SJCRH30 (cell line): Measurements from ENCODE around the gene COX10. TPM values are rescaled to one million over a fixed set of nuclear protein-coding genes. Genes with fewer than 3 reads are reported as not detected.
A peak's percentile ranks its signal among the peaks of the same experiment; 100 is the strongest.

Experiments used
- DNase-seq, 2 experiments: peaks; one replicate each; pipeline ENCODE4 v3.0.0-alpha.2; 2015 to 2020
- H3K27ac ChIP-seq: fragments of 250-450 bp; sonication (Bioruptor Pico); 2 replicates; pipeline ENCODE4 v1.5.1; 2020; ENCODE audit warnings: mild to moderate bottlenecking, moderate library complexity
- H3K27me3 ChIP-seq: fragments of 250-450 bp; sonication (Bioruptor Pico); 2 replicates; pipeline ENCODE4 v1.5.1; 2020; ENCODE audit warnings: mild to moderate bottlenecking, moderate library complexity
- H3K36me3 ChIP-seq: fragments of 250-450 bp; sonication (Bioruptor Pico); 2 replicates; pipeline ENCODE4 v1.5.1; 2020; ENCODE audit warnings: mild to moderate bottlenecking, moderate library complexity
- H3K4me1 ChIP-seq: fragments of 250-450 bp; sonication (Bioruptor Pico); 2 replicates; pipeline ENCODE4 v1.5.1; 2020; ENCODE audit warnings: mild to moderate bottlenecking, moderate library complexity
- H3K4me3 ChIP-seq: fragments of 250-450 bp; sonication (Bioruptor Pico); 2 replicates; pipeline ENCODE4 v1.5.1; 2020; ENCODE audit warnings: mild to moderate bottlenecking, moderate library complexity
- H3K9me3 ChIP-seq: fragments of 250-450 bp; sonication (Bioruptor Pico); replicated peaks from 2 replicates; pipeline ENCODE4 v1.5.1; 2020; ENCODE audit warnings: mild to moderate bottlenecking, moderate library complexity
- total RNA-seq: library from RNA; depleted of rRNA; stranded (reverse); fragments of >200 nt; shearing (Covaris generic); gene quantifications from 2 replicates; pipeline ENCODE4 v1.2.3, GENCODE V29; 2014

The COX10 gene
- total RNA-seq, 1 experiment from 2014 or later: 105 TPM

DNA sequence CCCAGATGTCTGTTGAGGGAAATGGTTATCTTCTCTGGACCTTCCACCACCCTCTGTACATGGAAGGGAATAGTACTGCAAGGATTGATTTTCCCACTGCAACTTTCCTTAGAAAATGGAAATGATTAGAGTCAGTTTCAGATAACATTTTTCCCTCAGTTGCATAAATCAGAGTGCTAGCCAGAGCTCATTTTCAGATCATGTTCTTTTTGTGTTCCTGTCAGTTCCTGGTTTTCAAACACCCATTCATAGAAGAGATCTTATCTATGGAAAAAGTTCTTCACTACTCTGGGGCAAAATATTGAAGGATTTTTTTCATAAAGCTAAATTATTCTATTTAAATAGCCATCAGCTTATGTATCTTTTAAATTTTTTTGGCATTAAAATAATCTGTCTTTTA, 11.7 kb upstream of the COX10 start:
- DNase-seq: no peak
- H3K27ac ChIP-seq: no peak overlapping the region
- no peak overlapping the region for H3K4me3 ChIP-seq

DNA sequence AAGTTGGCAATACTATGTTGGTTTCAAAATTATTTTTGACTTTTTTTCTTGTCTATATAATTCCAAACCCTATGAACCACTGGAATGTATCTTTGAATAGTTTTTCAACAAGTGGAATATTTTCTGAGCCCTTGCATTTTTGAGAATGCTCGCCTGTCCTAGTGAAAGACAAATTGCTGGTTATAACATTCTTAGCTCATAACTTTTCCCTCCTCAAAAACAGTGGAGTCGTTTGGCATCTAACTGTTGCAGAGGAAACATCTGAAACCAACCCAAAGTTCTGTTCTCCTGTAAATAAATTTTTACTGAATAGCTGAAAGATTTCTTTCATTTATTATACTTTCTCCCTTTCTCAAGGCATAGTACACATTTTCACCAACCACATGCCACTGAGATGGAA, 11.3 kb upstream of the COX10 start:
- no peak for DNase-seq
- Histone ChIP-seq H3K9me3 (peaks cover 3% of the 10 kb centered on the region), H3K27me3 (no peaks in the 10 kb centered on the region), H3K27ac (no peak overlapping the region), H3K36me3 (peaks cover 77% of the 10 kb centered on the region), H3K4me3 (no peak overlapping the region), H3K4me1 (no peaks in the 10 kb centered on the region)

More for the DNA sequence above, 11.7 kb upstream of the COX10 start:
- Histone ChIP-seq H3K36me3 (peaks cover 73% of the 10 kb centered on the region), H3K27me3 (no peaks in the 10 kb centered on the region), H3K4me1 (no peaks in the 10 kb centered on the region), H3K9me3 (peaks cover 3% of the 10 kb centered on the region)

DNA sequence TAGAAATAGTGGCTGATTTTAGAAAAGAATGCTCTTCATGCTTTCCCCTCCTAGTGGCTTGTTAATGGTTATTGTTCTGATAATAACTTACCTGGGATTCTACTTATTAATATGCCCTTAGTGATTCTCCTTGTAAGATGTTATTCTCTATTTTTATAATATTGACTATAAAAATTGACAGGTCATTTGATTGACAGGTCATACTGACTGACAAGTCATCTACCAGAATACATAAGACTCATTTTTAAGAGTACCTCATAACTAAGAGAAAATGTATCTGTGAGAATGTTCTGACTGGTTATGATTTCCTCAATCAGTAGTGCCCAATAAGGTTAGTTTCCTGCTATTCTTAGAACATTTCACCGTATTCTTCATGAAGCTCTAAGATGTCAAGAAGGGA, 8.6 kb upstream of the COX10 start:
- no peak for DNase-seq
- Histone ChIP-seq H3K4me3 (no peak overlapping the region), H3K36me3 (peaks cover 85% of the 10 kb centered on the region), H3K4me1 (no peaks in the 10 kb centered on the region), H3K27ac (no peak overlapping the region), H3K9me3 (peaks cover 7% of the 10 kb centered on the region), H3K27me3 (no peaks in the 10 kb centered on the region)

DNA sequence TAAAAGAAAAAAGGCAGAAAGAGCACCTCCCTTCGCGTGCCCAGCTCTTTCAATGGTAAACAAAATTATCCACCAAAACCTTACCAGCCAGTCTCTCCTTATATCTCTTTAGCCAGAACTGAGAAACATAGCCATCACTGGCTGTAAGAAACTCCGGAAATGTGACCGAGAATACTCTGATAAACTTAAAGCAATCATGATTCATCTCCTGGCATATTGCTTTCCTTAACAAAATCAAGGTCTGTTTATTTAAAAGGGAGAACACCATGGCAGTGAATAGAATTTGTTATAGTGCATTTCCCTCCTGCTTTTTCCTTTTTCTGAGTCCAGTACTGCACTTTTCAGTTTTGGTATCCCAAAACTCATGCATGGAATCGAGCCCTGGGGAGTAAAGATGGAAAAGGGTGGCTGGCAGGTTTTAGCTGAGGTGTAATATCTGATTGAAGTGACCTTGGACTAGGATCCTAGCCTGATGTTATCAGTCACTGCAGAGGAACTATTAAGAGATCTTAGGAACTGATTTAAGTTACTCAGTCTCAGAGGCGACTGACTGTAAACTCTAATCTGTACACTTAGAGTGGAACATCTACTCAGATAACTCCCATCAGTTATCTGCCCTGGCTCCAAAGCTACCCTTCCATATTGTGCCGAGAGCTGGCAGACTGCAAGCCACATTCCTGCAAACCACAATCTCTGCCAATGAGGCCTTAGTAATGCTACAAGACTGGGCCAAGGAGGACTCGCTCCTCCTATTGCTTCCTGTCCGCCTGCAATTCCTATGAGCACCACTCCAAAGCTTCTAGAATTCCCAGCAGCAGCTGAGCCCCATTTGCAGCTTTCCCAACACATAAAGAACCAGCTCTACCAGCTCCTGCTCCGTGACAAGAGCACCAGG, 7.4 kb upstream of the COX10 start:
- no peak overlapping the region for H3K27ac ChIP-seq

DNA sequence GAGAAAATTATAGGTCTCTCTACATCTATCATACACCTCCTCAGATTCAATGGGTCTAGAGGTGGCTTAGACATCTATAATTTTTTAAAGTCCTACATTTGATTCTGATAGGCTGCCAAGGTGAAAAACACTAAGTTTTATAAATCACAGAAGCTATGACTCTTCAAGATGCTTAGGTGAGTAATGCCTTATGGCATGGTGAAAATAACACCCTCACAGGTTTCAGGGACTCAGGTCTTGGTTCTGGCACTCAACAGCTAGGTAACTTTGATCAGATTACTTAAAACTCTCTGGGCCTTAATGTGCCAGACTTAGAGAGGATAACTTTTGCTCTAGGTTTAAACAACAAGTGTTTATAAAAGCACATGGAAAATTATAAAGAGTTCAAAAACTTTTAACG, 2.0 kb upstream of the COX10 start:
- Histone ChIP-seq H3K4me3 (no peak overlapping the region), H3K27me3 (no peaks in the 10 kb centered on the region), H3K9me3 (peaks cover 10% of the 10 kb centered on the region; the same call in 1 of the 2 replicates), H3K4me1 (peaks cover 12% of the 10 kb centered on the region), H3K36me3 (peaks cover 48% of the 10 kb centered on the region), H3K27ac (no peak overlapping the region)
- no peak for DNase-seq

More for the DNA sequence above, 7.4 kb upstream of the COX10 start:
- peak in 1 of 2 experiments; percentile 35 for DNase-seq
- Histone ChIP-seq H3K4me3 (no peak overlapping the region), H3K27me3 (no peaks in the 10 kb centered on the region), H3K36me3 (peaks cover 82% of the 10 kb centered on the region), H3K4me1 (no peaks in the 10 kb centered on the region), H3K9me3 (peaks cover 10% of the 10 kb centered on the region)

DNA sequence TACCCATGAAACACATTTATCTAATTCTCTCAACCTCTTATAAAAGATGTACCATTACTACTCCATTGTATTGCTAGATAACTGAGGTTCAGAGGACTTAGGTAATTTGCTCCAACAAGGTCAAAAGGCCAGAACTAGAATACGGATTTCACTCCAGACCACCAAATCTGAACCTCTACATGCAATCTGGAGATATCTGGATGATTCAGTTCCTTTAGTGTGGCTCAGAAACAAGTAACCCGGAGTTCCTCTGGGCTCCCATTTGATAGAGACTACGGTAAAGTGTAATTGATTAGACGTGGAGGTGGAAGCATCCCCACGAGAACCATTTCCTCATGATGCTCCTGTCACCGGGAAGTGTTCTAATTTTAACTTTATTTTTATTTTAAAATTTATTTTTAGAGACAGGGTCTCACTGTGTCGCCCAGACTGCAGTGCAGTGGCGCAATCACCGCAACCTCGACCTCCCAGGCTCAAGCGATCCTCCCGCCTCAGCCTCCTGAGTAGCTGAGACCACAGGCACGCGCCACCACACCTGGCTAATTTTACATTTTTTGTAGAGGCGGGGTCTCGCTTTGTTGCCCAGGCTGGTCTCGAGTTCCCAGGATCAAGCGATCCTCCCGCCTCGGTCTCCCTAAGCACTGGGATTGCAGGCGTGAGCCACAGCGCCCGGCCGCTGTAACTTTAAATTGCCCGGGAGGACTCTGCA, 608 bp upstream of the COX10 start:
- Histone ChIP-seq H3K27me3 (no peaks in the 10 kb centered on the region), H3K4me1 (peaks cover 12% of the 10 kb centered on the region), H3K36me3 (peaks cover 36% of the 10 kb centered on the region), H3K27ac (peak overlapping the region; percentile 88), H3K9me3 (peaks cover 10% of the 10 kb centered on the region; the same call in 1 of the 2 replicates), H3K4me3 (peak overlapping the region; percentile 94)
- peak in 1 of 2 experiments; percentile 55 for DNase-seq

DNA sequence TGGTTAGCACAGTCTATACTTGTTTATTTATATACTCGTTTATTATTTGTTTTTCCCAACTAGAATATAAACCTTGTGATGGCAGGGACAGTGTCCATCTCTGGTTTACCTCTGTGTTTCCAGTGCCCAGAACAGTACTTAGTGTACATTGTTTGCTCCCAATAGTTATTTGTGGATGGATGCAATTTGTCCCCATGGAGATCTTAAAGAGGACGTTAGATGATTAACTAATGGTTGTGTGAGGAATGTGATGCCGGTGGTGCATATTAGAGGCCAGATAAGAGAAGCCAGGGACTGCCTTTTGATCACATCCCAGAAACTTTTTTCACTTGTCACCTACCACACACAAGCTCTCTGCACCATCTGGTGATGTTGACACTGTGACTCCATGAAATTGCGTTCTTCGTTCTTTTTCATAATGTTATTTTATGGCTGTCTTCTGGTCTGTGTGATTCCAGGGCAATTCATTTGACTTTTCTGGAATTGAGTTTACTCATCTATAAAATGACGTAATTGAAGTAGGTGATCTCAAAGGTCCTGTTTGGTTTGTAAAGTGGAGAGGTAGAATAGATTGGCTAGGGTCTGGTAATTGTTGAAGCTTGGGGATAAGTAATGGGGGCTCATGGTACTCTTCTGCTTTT, 1.2 kb downstream of the COX10 start:
- Histone ChIP-seq H3K4me3 (peak overlapping the region; percentile 94), H3K9me3 (peaks cover 7% of the 10 kb centered on the region; the same call in 1 of the 2 replicates), H3K4me1 (peaks cover 12% of the 10 kb centered on the region), H3K27ac (peak overlapping the region; percentile 88; the same call in 1 of the 2 replicates), H3K36me3 (peaks cover 34% of the 10 kb centered on the region), H3K27me3 (no peaks in the 10 kb centered on the region)
- DNase-seq: no peak

DNA sequence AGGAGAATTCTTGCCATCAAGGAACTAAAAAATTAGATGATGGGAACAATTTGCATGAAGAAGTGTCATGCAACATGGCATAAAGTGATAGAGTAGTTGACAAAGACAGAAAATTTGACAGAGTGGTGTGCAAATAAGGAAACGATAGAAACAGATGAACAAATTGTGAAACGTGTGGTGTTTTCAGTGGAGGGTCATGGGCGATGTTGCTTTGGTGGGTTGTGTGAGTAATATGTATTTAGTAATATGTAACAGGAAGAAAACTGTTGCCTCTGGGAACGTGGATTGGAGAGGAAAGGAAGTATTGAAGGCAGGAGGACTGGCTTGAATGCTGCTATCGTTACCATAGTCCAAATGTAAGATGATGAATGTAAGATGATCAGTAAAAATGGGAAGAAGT, 3.6 kb downstream of the COX10 start:
- DNase-seq: no peak
- peaks cover 36% of the 10 kb centered on the region for H3K36me3 ChIP-seq
- no peak overlapping the region for H3K4me3 ChIP-seq
- peaks cover 12% of the 10 kb centered on the region for H3K4me1 ChIP-seq
- no peak overlapping the region for H3K27ac ChIP-seq
- H3K9me3 ChIP-seq: no peaks in the 10 kb centered on the region
- no peaks in the 10 kb centered on the region for H3K27me3 ChIP-seq

DNA sequence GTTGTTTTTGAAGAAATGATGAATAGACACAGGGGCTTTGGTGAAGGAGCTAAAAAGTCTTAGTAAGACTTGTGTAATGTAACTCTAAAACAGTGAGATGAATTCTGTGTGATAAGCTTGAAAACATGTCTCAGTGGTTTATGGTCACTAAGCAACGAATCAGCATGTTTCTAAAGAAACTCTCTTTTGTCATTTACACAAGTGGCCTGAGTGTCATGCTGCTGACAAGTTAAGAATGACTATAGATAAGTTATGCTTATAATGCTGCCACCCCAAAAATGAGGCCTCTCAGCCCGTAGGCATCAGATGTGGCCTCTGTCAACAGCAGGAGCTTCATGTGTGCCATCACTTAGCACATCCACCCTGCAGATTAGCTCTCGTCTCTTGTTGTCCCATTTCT, 8.7 kb downstream of the COX10 start:
- H3K27me3 ChIP-seq: no peaks in the 10 kb centered on the region
- H3K27ac ChIP-seq: no peak overlapping the region
- H3K9me3 ChIP-seq: no peaks in the 10 kb centered on the region
- H3K4me1 ChIP-seq: no peaks in the 10 kb centered on the region
- no peak overlapping the region for H3K4me3 ChIP-seq
- H3K36me3 ChIP-seq: peaks cover 78% of the 10 kb centered on the region
- DNase-seq: no peak

DNA sequence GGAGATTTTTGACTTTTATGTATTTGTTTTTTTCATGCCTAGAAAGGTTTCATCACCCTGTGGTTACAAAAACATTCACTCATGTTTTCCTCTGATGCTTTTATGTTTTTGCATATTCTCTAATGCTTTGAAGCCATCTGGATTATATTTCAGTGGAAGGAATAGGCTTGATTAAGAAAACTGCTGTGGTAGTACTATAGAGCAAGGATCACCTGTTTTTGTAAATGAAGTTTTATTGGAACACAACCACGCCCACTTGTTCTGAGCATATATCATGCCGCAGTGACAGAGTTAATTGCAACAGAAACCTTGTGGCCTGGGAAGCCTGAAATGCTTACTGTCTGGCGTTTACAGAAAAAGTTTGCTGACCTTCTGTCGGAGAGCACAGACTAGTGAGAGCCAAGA, 11.5 kb downstream of the COX10 start:
- Histone ChIP-seq H3K4me1 (peaks cover 4% of the 10 kb centered on the region; the same call in 1 of the 2 replicates), H3K4me3 (no peak overlapping the region), H3K27ac (no peak overlapping the region), H3K27me3 (no peaks in the 10 kb centered on the region), H3K9me3 (no peaks in the 10 kb centered on the region), H3K36me3 (peaks cover 79% of the 10 kb centered on the region)
- no peak for DNase-seq

DNA sequence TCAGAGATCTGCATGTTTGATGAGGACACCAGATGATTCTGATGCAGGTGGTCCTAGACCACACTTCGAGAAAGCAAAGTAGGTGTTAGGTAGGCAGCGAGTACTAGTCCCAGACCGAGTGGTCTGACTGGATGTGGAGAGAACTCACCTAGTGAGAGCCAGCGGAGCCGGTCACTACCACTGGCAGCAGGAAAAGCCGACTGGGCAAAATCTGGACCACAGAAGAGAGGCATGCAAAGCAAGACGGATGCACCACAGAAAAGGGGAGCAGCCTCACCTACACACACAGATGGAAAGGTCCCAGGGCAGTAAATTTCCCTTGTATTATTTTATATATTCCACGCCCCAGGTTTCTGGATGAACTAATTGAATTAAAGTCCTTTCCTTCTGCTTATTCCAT, 13.5 kb downstream of the COX10 start:
- H3K27me3 ChIP-seq: no peaks in the 10 kb centered on the region
- no peak overlapping the region for H3K27ac ChIP-seq
- peaks cover 66% of the 10 kb centered on the region for H3K36me3 ChIP-seq
- H3K4me1 ChIP-seq: peaks cover 4% of the 10 kb centered on the region; the same call in 1 of the 2 replicates
- no peaks in the 10 kb centered on the region for H3K9me3 ChIP-seq
- DNase-seq: no peak
- H3K4me3 ChIP-seq: no peak overlapping the region

DNA sequence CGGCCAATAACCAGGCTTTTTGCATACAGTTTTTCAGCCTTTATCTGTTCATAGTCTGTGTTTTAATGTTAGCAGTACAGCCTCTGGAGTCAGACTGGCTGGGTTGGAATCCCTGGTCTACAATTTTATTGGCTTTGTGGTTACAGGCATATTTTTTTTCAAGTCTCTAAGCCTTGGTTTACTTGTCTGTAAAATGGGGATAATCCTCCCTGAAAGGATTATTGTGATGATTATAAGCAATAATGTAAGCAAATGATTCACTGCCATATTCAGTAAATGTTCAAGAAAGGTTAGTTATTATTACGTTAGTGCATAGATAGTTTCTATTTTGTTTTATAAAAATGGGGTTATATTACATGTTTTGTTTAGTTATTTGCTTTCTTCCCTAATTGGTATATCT, 15.7 kb downstream of the COX10 start:
- H3K9me3 ChIP-seq: no peaks in the 10 kb centered on the region
- H3K4me3 ChIP-seq: no peak overlapping the region
- H3K36me3 ChIP-seq: peaks cover 45% of the 10 kb centered on the region
- H3K27ac ChIP-seq: no peak overlapping the region
- H3K4me1 ChIP-seq: peaks cover 4% of the 10 kb centered on the region; the same call in 1 of the 2 replicates
- no peaks in the 10 kb centered on the region for H3K27me3 ChIP-seq
- DNase-seq: no peak

DNA sequence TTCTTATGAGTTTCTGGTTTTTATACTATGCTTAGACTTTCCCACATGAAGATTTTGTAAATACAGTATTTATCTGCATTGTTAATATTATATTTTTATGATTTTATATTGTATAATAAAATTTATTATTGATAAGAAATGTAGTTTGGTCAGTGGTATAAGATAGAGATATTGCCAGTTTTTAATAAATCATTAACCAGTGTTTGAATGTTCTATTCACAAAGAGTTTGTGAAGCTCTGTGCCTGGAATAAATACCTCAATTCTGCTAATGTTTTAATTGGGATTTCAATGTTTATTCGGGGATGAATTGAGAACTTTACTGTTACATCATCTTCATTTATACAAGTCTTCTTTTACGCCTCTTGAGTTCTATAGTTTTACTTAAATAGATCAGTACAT, 16.9 kb downstream of the COX10 start:
- Histone ChIP-seq H3K27me3 (no peaks in the 10 kb centered on the region), H3K9me3 (no peaks in the 10 kb centered on the region)

DNA sequence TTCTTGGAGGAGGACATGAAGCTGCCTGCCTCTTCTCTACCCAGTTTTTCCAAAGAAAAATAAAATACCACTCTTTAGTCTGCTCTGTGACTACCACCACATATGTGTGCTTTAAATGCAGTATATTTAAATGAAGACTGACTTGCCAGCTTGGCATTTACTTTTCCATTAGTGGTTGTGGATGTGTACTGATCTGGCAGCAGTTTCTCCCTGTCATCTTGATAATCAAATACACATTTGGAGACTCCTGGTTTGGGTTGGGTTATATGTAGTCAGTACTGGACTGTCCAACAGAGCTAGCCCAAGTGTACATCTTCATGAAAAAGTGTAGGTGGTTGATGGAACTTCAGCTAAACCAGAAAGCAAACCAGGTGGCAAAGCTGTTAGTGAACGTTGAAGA, 19.9 kb downstream of the COX10 start:
- Histone ChIP-seq H3K4me3 (no peak overlapping the region), H3K9me3 (no peaks in the 10 kb centered on the region), H3K27me3 (no peaks in the 10 kb centered on the region), H3K4me1 (no peaks in the 10 kb centered on the region), H3K27ac (no peak overlapping the region), H3K36me3 (peaks cover 21% of the 10 kb centered on the region; the same call in 1 of the 2 replicates)
- no peak for DNase-seq

More for the DNA sequence above, 16.9 kb downstream of the COX10 start:
- H3K27ac ChIP-seq: no peak overlapping the region
- H3K36me3 ChIP-seq: peaks cover 36% of the 10 kb centered on the region
- H3K4me1 ChIP-seq: peaks cover 4% of the 10 kb centered on the region; the same call in 1 of the 2 replicates
- no peak overlapping the region for H3K4me3 ChIP-seq
- no peak for DNase-seq

DNA sequence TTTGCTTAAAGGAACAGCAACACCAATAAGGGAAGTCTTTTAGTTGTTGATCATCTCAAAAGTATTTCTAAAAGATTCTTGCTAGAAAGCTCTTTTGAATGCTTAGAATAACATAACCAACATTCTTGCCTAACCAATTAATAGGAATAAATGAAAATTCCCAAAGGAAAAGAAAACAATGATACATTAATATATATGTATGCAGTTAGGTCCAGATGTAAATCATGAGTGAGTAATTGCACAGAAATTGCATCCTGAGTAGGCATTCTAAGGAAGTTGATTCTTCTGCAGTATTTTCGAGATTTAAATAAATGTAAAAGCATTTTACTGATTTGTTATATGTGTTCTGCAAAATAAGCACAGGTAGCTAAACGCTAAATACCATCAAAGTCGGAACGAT, 22.1 kb downstream of the COX10 start:
- Histone ChIP-seq H3K4me3 (no peak overlapping the region), H3K9me3 (no peaks in the 10 kb centered on the region), H3K27me3 (no peaks in the 10 kb centered on the region), H3K36me3 (peaks cover 5% of the 10 kb centered on the region; the same call in 1 of the 2 replicates), H3K4me1 (no peaks in the 10 kb centered on the region), H3K27ac (no peak overlapping the region)
- no peak for DNase-seq
